ENCODE data around the gene MYOZ3.

DNA sequence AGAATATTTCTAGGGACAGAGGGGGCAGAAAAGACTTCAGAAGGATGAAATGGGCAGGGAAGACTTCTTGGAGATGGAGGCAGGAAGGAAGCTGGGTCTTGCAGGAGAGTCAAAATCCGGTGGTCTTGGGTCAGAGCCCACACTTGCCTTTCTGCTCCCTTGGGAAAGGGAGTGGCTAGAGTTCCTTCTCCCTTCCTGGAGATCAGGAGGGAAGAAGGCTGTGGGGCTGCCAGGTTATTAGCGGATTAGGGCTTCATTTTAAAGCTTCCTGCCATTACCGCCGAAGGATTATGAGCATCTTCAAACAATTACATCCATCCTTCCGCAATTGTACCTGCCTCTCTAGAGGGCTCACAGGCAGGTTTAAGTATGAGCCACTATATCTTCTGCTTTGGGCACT is 39.8 kb upstream of the MYOZ3 start:
- TF ChIP-seq, protein P1, sequence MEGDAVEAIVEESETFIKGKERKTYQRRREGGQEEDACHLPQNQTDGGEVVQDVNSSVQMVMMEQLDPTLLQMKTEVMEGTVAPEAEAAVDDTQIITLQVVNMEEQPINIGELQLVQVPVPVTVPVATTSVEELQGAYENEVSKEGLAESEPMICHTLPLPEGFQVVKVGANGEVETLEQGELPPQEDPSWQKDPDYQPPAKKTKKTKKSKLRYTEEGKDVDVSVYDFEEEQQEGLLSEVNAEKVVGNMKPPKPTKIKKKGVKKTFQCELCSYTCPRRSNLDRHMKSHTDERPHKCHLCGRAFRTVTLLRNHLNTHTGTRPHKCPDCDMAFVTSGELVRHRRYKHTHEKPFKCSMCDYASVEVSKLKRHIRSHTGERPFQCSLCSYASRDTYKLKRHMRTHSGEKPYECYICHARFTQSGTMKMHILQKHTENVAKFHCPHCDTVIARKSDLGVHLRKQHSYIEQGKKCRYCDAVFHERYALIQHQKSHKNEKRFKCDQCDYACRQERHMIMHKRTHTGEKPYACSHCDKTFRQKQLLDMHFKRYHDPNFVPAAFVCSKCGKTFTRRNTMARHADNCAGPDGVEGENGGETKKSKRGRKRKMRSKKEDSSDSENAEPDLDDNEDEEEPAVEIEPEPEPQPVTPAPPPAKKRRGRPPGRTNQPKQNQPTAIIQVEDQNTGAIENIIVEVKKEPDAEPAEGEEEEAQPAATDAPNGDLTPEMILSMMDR (IDR thresholded peaks at IDR 0.05; ENCODE audit: poor library complexity): no peak
- no peak for TF ChIP-seq EZH2phosphoT487 (IDR thresholded peaks at IDR 0.05; ENCODE audit: low read depth, severe bottlenecking, unreplicated experiment)

All from hepatocyte (in vitro differentiated cells).